GM19239 (cell line): ENCODE results near the gene KRTAP5-9.
A peak's percentile ranks its signal among the peaks of the same experiment; 100 is the strongest.
"Not testable (repeated sequence)": the region's sequence is repeated elsewhere in the genome, so short reads cannot be mapped to it uniquely, and the experiment has no call there.

Experiments
- DNase-seq: peaks from one replicate; pipeline ENCODE4 v3.0.0; 2011; ENCODE audit warnings: low spot score; ENCODE audit not compliant: insufficient read length
- FAIRE-seq: peaks from 2 replicates; lab custom pipeline; 2011; peaks lifted over from hg19 to GRCh38; lab: Jason Lieb, UNC

KRTAP5-9 gene

GRCh38 chr11:71532036-71532610 is 16.1 kb upstream of the KRTAP5-9 start:
- FAIRE-seq (no peak), DNase-seq (no peak)

- FAIRE-seq = not testable (repeated sequence)
These were observed 13.3 kb upstream of the KRTAP5-9 start for GRCh38 chr11:71534711-71535608.

GRCh38 chr11:71535825-71536224 is 12.4 kb upstream of the KRTAP5-9 start:
- DNase-seq (no peak), FAIRE-seq (no peak)

More at GRCh38 chr11:71534711-71535608, 13.3 kb upstream of the KRTAP5-9 start:
- not testable (repeated sequence) for DNase-seq

- no peak for FAIRE-seq
- no peak for DNase-seq
These were observed 10.7 kb upstream of the KRTAP5-9 start for GRCh38 chr11:71537537-71537936.

GRCh38 chr11:71537977-71538665 is 10.1 kb upstream of the KRTAP5-9 start, which contains the start of gene KRTAP5-8:
KRTAP5-8 (plus strand) TSS chr11:71538025; CDS start chr11:71538056, 31 bp downstream.
- not testable (repeated sequence) for DNase-seq, FAIRE-seq

GRCh38 chr11:71538666-71538990 is 9.6 kb upstream of the KRTAP5-9 start:
- no peak for DNase-seq
- FAIRE-seq = no peak

- no peak for FAIRE-seq
These were observed 9.2 kb upstream of the KRTAP5-9 start for GRCh38 chr11:71539017-71539416.

GRCh38 chr11:71539971-71540370 is 8.2 kb upstream of the KRTAP5-9 start:
- FAIRE-seq = not testable (repeated sequence)

More at GRCh38 chr11:71539017-71539416, 9.2 kb upstream of the KRTAP5-9 start:
- no peak for DNase-seq

GRCh38 chr11:71540521-71541304 is 7.5 kb upstream of the KRTAP5-9 start:
- FAIRE-seq = peak; percentile 68
- not testable (repeated sequence) for DNase-seq

More at GRCh38 chr11:71539971-71540370, 8.2 kb upstream of the KRTAP5-9 start:
- not testable (repeated sequence) for DNase-seq

GRCh38 chr11:71542382-71542781 is 5.8 kb upstream of the KRTAP5-9 start:
- no peak for FAIRE-seq
- no peak for DNase-seq

- DNase-seq (no peak), FAIRE-seq (no peak)
These were observed 5.1 kb upstream of the KRTAP5-9 start for GRCh38 chr11:71542879-71543777.

GRCh38 chr11:71543866-71544265 is 4.4 kb upstream of the KRTAP5-9 start:
- no peak for DNase-seq
- no peak for FAIRE-seq

- FAIRE-seq = no peak
These were observed 3.5 kb upstream of the KRTAP5-9 start for GRCh38 chr11:71544525-71545214.

GRCh38 chr11:71545405-71545966 is 2.7 kb upstream of the KRTAP5-9 start:
- no peak for FAIRE-seq
- no peak for DNase-seq

More at GRCh38 chr11:71544525-71545214, 3.5 kb upstream of the KRTAP5-9 start:
- no peak for DNase-seq

- DNase-seq (no peak), FAIRE-seq (no peak)
These were observed 514 bp downstream of the KRTAP5-9 start for GRCh38 chr11:71548716-71549151.

- DNase-seq = no peak
- no peak for FAIRE-seq
These were observed 3.5 kb downstream of the KRTAP5-9 start for GRCh38 chr11:71551711-71552110.

- DNase-seq (no peak), FAIRE-seq (no peak)
These were observed 6.8 kb downstream of the KRTAP5-9 start for GRCh38 chr11:71554996-71555395.

GRCh38 chr11:71555508-71555907 is 7.3 kb downstream of the KRTAP5-9 start:
- no peak for DNase-seq
- no peak for FAIRE-seq
